Left ventricle myocardium inferior (tissue), 1 donor: ENCODE data around the gene KCTD5. TPM values are rescaled to one million over a fixed set of nuclear protein-coding genes. Genes with fewer than 3 reads are reported as not detected.
A peak's percentile ranks its signal among the peaks of the same experiment; 100 is the strongest.
"Not testable (repeated sequence)": the region's sequence is repeated elsewhere in the genome, so short reads cannot be mapped to it uniquely, and the experiment has no call there.

Experiments
- DNase-seq: peaks from one replicate; pipeline ENCODE4 v3.0.0-alpha.2; 2020
- H3K27ac ChIP-seq: fragments of 200-600 bp; replicated peaks from 2 replicates; pipeline ENCODE4 v1.8.0; 2021
- H3K27me3 ChIP-seq: fragments of 200-600 bp; 2 replicates; pipeline ENCODE4 v1.8.0; 2021; ENCODE audit warnings: low read depth
- H3K36me3 ChIP-seq: fragments of 200-600 bp; 2 replicates; pipeline ENCODE4 v1.8.0; 2021
- H3K4me1 ChIP-seq: fragments of 200-600 bp; 2 replicates; pipeline ENCODE4 v1.8.0; 2021
- H3K4me3 ChIP-seq: fragments of 200-600 bp; 2 replicates; pipeline ENCODE4 v1.8.0; 2021; ENCODE audit warnings: mild to moderate bottlenecking, moderate library complexity
- H3K9me3 ChIP-seq: fragments of 200-600 bp; replicated peaks from 2 replicates; pipeline ENCODE4 v1.8.0; 2021
- intact Hi-C: fragments of 100-400 bp; cut with micrococcal nuclease; formaldehyde crosslinking; loops from one replicate; pipeline ENCODE4 v1.11.0; 2022
- total RNA-seq: library from RNA; stranded (reverse); fragmentation: NEBNext Ultra II Directional; extraction: Animal tissue kit (Norgen Biotek cat#: 25700); gene quantifications from one replicate; pipeline ENCODE4 v1.2.1, GENCODE V29; 2021
- TF ChIP-seq, protein P1 (sequence below): fragments of 200-600 bp; IDR thresholded peaks from 2 replicates; pipeline ENCODE4 v1.8.0; 2021; ENCODE audit warnings: antibody characterized with exemption, mild to moderate bottlenecking, borderline replicate concordance
- donor health status: DM: no; HTN: yes; CAD: no; lungs with severe emphysema.

KCTD5 gene
- total RNA-seq, 1 donor from 2014 or later, result 10.2 TPM

DNA sequence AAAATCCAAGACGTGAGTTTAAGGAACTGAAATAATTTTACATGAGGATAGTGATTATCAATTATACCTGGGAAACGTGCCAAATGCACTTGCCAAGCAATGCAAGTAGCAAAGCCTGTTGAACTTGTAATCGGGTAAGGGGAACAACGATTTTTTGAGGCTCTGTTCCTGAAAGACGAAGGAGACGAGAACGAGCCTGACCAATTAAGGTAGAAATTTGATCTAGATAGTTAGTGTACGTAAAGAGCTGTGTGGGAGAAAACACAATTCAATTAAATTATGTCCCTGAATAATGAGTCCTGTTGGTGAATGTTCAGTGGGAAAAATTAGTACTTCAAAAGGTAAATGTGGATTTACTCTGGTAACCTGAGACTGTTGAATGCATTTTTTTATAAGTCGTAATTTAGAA, 17.7 kb upstream of the KCTD5 start:
- no peak for DNase-seq
- no peak overlapping the region for H3K4me3 ChIP-seq
- intact Hi-C loops, result no loop called here
- peaks cover 17% of the 10 kb centered on the region for H3K4me1 ChIP-seq
- no peaks in the 10 kb centered on the region for H3K27me3 ChIP-seq
- TF ChIP-seq, protein P1, sequence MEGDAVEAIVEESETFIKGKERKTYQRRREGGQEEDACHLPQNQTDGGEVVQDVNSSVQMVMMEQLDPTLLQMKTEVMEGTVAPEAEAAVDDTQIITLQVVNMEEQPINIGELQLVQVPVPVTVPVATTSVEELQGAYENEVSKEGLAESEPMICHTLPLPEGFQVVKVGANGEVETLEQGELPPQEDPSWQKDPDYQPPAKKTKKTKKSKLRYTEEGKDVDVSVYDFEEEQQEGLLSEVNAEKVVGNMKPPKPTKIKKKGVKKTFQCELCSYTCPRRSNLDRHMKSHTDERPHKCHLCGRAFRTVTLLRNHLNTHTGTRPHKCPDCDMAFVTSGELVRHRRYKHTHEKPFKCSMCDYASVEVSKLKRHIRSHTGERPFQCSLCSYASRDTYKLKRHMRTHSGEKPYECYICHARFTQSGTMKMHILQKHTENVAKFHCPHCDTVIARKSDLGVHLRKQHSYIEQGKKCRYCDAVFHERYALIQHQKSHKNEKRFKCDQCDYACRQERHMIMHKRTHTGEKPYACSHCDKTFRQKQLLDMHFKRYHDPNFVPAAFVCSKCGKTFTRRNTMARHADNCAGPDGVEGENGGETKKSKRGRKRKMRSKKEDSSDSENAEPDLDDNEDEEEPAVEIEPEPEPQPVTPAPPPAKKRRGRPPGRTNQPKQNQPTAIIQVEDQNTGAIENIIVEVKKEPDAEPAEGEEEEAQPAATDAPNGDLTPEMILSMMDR, result no peak
- no peak overlapping the region for H3K27ac ChIP-seq
- peaks cover 34% of the 10 kb centered on the region for H3K36me3 ChIP-seq
- no peaks in the 10 kb centered on the region for H3K9me3 ChIP-seq

DNA sequence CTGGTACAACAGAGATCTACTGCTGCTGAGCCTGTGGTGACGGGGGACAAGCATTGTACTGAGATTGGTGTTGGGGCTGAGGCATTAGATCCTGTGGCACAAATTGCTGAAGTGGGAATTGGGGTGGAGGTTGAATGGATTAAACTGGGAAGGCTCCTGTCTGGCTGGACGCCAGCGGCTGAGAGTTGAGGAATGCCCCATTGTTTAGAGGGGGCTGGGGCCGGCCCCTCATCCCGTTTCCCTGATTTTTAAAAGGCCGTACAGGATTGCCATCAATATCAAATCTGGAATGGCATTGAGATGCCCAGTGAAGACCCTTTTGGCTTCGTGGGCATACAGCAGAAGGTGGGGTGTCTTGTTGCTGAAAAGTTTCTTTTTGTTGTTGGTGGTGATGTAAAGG, 15.7 kb upstream of the KCTD5 start:
- DNase-seq, H3K27me3 ChIP-seq, H3K4me3 ChIP-seq, H3K9me3 ChIP-seq, intact Hi-C loops, H3K27ac ChIP-seq: not testable (repeated sequence)
- Histone ChIP-seq H3K4me1 (peaks cover 32% of the 10 kb centered on the region), H3K36me3 (peaks cover 37% of the 10 kb centered on the region)

DNA sequence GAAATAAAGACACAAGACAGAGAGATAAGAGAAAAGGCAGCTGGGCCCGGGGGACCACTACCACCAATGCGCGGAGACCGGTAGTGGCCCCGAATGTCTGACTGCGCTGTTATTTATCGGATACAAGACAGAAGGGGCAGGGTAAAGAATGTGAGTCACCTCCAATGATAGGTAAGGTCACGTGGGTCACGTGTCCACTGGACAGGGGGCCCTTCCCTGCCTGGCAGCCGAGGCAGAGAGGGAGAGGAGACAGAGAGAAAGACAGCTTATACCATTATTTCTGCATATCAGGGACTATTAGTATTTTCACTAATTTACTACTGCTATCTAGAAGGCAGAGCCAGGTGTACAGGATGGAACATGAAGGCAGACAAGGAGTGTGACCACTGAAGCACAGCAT, 12.7 kb upstream of the KCTD5 start:
- DNase-seq, intact Hi-C loops, H3K9me3 ChIP-seq, H3K27me3 ChIP-seq: not testable (repeated sequence)
- peaks cover 42% of the 10 kb centered on the region for H3K4me1 ChIP-seq
- peak overlapping the region; percentile 45 for H3K4me3 ChIP-seq
- H3K27ac ChIP-seq, result peak overlapping the region; percentile 33
- peaks cover 29% of the 10 kb centered on the region for H3K36me3 ChIP-seq

DNA sequence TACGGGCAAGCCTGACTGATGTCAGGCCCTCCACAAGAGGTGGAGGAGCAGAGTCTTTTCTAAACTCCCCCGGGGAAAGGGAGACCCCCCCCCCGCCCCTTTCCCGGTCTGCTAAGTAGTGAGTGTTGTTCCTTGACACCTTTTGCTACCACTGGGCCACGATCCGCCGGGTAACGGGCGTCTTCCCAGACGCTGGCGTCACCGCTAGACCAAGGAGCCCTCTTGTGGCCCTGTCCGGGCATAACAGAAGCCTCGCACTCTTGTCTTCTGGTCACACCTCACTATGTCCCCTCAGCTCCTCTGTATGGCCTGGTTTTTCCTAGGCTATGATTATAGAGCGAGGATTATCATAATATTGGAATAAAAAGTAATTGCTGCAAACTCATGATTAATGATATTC, 12.3 kb upstream of the KCTD5 start:
- H3K27me3 ChIP-seq, H3K9me3 ChIP-seq, intact Hi-C loops: not testable (repeated sequence)
- H3K36me3 ChIP-seq, result peaks cover 29% of the 10 kb centered on the region
- peak; percentile 75 for DNase-seq
- H3K27ac ChIP-seq, result peak overlapping the region; percentile 33
- H3K4me3 ChIP-seq, result peak overlapping the region; percentile 45
- H3K4me1 ChIP-seq, result peaks cover 42% of the 10 kb centered on the region
- TF ChIP-seq, protein P1, result peak; percentile 76

DNA sequence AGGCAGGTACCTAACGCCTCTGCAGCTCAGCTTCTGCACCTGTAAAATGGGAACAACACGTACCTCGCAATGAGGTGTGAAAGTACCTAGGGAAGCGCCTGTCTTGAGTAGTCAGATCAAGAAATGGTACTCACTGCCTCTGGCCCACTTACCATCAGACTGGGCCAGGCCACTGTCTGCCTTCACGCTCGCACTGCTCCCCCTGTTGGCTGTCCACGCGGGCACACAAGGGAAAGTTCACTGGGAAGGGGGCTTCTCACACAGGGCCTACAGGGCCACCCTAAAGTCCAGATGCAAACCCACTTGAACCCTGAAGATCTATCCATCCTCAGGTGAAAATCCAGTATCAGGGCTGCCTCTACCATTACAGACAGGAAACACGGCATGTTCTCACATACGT, 11.1 kb upstream of the KCTD5 start:
- intact Hi-C loops, H3K27me3 ChIP-seq, H3K9me3 ChIP-seq, H3K27ac ChIP-seq, DNase-seq: not testable (repeated sequence)
- Histone ChIP-seq H3K4me1 (peaks cover 42% of the 10 kb centered on the region), H3K36me3 (peaks cover 29% of the 10 kb centered on the region), H3K4me3 (peak overlapping the region; percentile 9)
- TF ChIP-seq, protein P1, result peak; percentile 36

DNA sequence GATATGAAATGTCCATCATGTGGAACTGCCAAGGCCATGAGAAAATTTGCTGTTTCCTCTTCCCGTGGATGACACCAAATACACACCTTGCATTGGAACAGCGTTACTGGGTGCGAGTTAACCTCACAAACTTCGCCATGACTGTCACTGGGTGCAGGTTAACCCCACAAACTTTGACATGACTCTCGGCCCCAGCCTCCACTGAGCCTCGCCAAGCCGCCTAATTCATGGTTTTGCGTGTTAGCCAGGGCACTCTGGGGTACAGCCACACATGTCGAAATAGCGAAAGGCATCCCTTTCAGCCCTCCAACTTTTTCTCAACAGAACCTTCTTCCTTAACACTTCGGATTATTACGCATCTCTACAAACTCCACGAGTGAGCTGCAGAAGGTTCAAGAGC, 10.6 kb upstream of the KCTD5 start:
- Histone ChIP-seq H3K4me3 (peak overlapping the region; percentile 69), H3K27me3 (no peaks in the 10 kb centered on the region), H3K36me3 (peaks cover 28% of the 10 kb centered on the region), H3K9me3 (no peaks in the 10 kb centered on the region), H3K4me1 (peaks cover 42% of the 10 kb centered on the region), H3K27ac (no peak overlapping the region)
- intact Hi-C loops, result no loop called here
- TF ChIP-seq, protein P1, result no peak
- DNase-seq, result no peak
